Measurements from ENCODE around the gene KCNAB3.

KCNAB3 gene

GRCh38 chr17:7883781-7884386 is 45.8 kb downstream of the KCNAB3 start:
- DNase-seq (peak; percentile 18), ATAC-seq (no peak)
- Mint-ChIP-seq H3K9me3 (no peaks in the 10 kb centered on the region), H3K4me3 (peak overlapping the region; percentile 73), H3K27me3 (no peaks in the 10 kb centered on the region), H3K27ac (peak overlapping the region; percentile 75), H3K36me3 (ENCODE audit: low read depth) (peaks cover 2% of the 10 kb centered on the region), H3K4me1 (peaks cover 6% of the 10 kb centered on the region)

- H3K4me3 Mint-ChIP-seq, result no peak overlapping the region
Measured at GRCh38 chr17:7882629-7883028, 47.0 kb downstream of the KCNAB3 start.

GRCh38 chr17:7882068-7882467 is 47.6 kb downstream of the KCNAB3 start:
- ATAC-seq, result no peak
- DNase-seq, result no peak
- peaks cover 6% of the 10 kb centered on the region for H3K4me1 Mint-ChIP-seq
- H3K9me3 Mint-ChIP-seq, result no peaks in the 10 kb centered on the region
- no peak overlapping the region for H3K4me3 Mint-ChIP-seq
- no peak overlapping the region for H3K27ac Mint-ChIP-seq
- H3K36me3 Mint-ChIP-seq (ENCODE audit: low read depth), result peaks cover 2% of the 10 kb centered on the region
- no peaks in the 10 kb centered on the region for H3K27me3 Mint-ChIP-seq

More at GRCh38 chr17:7882629-7883028, 47.0 kb downstream of the KCNAB3 start:
- H3K27me3 Mint-ChIP-seq, result no peaks in the 10 kb centered on the region
- peaks cover 2% of the 10 kb centered on the region for H3K36me3 Mint-ChIP-seq (ENCODE audit: low read depth)
- no peaks in the 10 kb centered on the region for H3K9me3 Mint-ChIP-seq
- no peak overlapping the region for H3K27ac Mint-ChIP-seq
- DNase-seq (no peak), ATAC-seq (no peak)
- peaks cover 6% of the 10 kb centered on the region for H3K4me1 Mint-ChIP-seq

DNA sequence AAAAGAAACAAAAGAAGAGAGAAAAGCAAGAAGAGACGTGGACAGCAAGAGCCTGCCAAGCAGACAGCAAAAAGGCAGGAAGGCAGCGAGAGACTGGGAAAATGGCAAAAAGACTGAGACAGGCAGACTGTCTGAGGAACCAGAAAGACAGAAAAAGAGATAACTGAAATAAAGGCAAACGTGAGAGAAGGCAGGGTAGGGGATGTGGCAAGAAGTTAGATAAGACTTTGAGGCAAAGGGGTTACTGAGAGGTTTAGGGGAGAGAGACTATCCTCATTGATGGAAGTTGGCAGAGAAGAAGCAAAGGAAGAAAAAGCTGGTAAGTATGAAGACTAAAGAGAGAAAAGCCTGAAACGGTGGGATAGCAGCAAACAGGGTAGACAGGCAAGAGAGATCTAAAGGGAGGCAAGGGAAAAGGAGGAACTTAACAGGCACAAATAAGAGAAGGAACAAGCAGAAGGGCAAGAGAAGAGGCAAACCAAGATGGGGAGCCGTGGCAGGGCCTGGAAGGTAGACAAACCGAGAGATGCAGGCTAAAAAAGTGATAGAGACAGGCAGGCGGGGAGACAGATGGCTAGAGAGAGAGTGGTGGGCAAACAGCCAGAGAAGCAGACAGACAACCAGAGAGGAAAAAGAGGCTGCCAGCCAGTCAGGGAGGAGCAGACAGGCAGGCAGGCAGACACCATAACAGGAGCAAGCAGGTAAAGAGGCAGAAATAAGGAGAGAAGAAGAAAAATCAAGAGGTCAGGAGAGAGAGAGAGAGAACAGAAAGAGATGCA is 48.2 kb downstream of the KCNAB3 start:
- Mint-ChIP-seq H3K36me3 (ENCODE audit: low read depth) (peaks cover 2% of the 10 kb centered on the region), H3K27ac (no peak overlapping the region), H3K4me3 (no peak overlapping the region), H3K27me3 (no peaks in the 10 kb centered on the region), H3K9me3 (no peaks in the 10 kb centered on the region), H3K4me1 (peaks cover 4% of the 10 kb centered on the region)
- DNase-seq, result no peak
- no peak for ATAC-seq

- no peak for ATAC-seq
- Mint-ChIP-seq H3K4me3 (no peak overlapping the region), H3K36me3 (ENCODE audit: low read depth) (peaks cover 4% of the 10 kb centered on the region), H3K4me1 (no peaks in the 10 kb centered on the region), H3K9me3 (no peaks in the 10 kb centered on the region), H3K27ac (no peak overlapping the region), H3K27me3 (no peaks in the 10 kb centered on the region)
- no peak for DNase-seq
Measured at GRCh38 chr17:7880076-7880868, 49.4 kb downstream of the KCNAB3 start.

DNA sequence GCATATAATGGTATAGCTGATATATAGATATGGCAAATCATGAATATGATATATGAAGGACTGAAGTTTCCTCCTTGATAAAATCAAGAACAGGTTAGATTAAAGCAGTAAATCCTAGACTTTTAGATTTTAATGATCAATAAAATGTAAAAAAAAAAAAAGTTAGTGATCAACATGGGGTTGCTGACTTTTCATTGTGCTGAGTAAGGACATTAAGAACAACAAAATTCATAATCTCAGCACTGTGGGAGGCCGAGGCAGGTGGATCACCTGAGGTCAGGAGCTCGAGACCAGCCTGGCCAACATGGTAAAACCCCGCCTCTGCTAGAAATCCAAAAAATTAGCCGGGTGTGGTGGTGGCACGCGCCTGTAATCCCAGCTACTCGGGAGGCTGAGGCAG is 51.4 kb downstream of the KCNAB3 start:
- Mint-ChIP-seq H3K36me3 (ENCODE audit: low read depth) (peaks cover 8% of the 10 kb centered on the region), H3K27me3 (no peaks in the 10 kb centered on the region), H3K4me3 (no peak overlapping the region), H3K9me3 (no peaks in the 10 kb centered on the region), H3K4me1 (no peaks in the 10 kb centered on the region), H3K27ac (no peak overlapping the region)
- DNase-seq (no peak), ATAC-seq (no peak)

GRCh38 chr17:7875804-7876370 is 53.8 kb downstream of the KCNAB3 start:
- Mint-ChIP-seq H3K9me3 (no peaks in the 10 kb centered on the region), H3K27ac (no peak overlapping the region), H3K27me3 (no peaks in the 10 kb centered on the region), H3K4me1 (no peaks in the 10 kb centered on the region), H3K4me3 (no peak overlapping the region), H3K36me3 (ENCODE audit: low read depth) (peaks cover 14% of the 10 kb centered on the region)
- no peak for DNase-seq
- ATAC-seq, result no peak

DNA sequence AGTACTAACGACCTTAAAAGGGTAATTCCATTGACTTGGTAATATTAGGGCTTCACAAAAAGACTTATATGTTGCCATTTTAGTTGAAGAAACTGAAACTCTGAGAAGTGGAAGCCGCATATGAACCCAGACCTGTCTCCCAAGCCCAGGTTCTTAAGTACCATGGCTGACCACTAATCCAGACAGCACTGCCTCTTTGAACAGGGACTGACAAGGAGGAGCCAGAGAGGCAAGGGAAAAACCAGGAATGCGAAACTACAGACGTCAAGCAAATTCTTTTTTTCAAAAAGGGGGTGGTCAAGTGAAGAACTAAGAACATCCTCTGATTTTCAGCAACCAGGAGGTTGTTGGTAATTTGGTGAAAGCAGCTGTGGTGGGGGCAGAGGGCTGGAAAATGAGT is 56.6 kb downstream of the KCNAB3 start:
- H3K4me3 Mint-ChIP-seq, result no peak overlapping the region
- peaks cover 9% of the 10 kb centered on the region for H3K4me1 Mint-ChIP-seq
- no peaks in the 10 kb centered on the region for H3K27me3 Mint-ChIP-seq
- no peak overlapping the region for H3K27ac Mint-ChIP-seq
- DNase-seq, result no peak
- peaks cover 14% of the 10 kb centered on the region for H3K36me3 Mint-ChIP-seq (ENCODE audit: low read depth)
- H3K9me3 Mint-ChIP-seq, result no peaks in the 10 kb centered on the region
- ATAC-seq, result no peak

Measured in activated naive CD8-positive, alpha-beta T cell treated with anti-CD3 and anti-CD28 coated beads, Interleukin-2, amount 50 U/mL, for 24 hours (primary cell).